ENCODE data around the gene ACTL10.

The ACTL10 gene

GRCh38 chr20:33689493-33689892 lies 22.8 kb downstream of the ACTL10 start:
- no peak for TF ChIP-seq CTCF (IDR thresholded peaks at IDR 0.05; ENCODE audit: low read depth, low read length, missing control alignments)
- no peak for DNase-seq (ENCODE audit: low read depth)
- H3K4me3 ChIP-seq (ENCODE audit: low read depth, low read length) = no peak overlapping the region
- in situ Hi-C loops (cut with HindIII; ENCODE audit: low sequenced_read_pairs) = loop anchor here (5.0 kb wide), 1 partner anchor 98 kb away; no protein-coding TSS in a partner anchor

- no peak for DNase-seq (ENCODE audit: low read depth)
- no peak for TF ChIP-seq CTCF (IDR thresholded peaks at IDR 0.05; ENCODE audit: low read depth, low read length, missing control alignments)
- H3K4me3 ChIP-seq (ENCODE audit: low read depth, low read length) = no peak overlapping the region
- in situ Hi-C loops (cut with HindIII; ENCODE audit: low sequenced_read_pairs) = loop anchor here (5.0 kb wide), 1 partner anchor 97 kb away; no protein-coding TSS in a partner anchor
Observed at GRCh38 chr20:33689973-33690372, 23.2 kb downstream of the ACTL10 start.

- H3K4me3 ChIP-seq (ENCODE audit: low read depth, low read length) = no peak overlapping the region
- no peak for DNase-seq (ENCODE audit: low read depth)
- in situ Hi-C loops (cut with HindIII; ENCODE audit: low sequenced_read_pairs) = no loop called here
- no peak for TF ChIP-seq CTCF (IDR thresholded peaks at IDR 0.05; ENCODE audit: low read depth, low read length, missing control alignments)
Observed at GRCh38 chr20:33693289-33693688, 26.5 kb downstream of the ACTL10 start.

- no peak for DNase-seq (ENCODE audit: low read depth)
- H3K4me3 ChIP-seq (ENCODE audit: low read depth, low read length) = no peak overlapping the region
- in situ Hi-C loops (cut with HindIII; ENCODE audit: low sequenced_read_pairs) = no loop called here
- TF ChIP-seq CTCF (IDR thresholded peaks at IDR 0.05; ENCODE audit: low read depth, low read length, missing control alignments) = no peak
Observed at GRCh38 chr20:33693741-33694638, 27.2 kb downstream of the ACTL10 start.

- in situ Hi-C loops (cut with HindIII; ENCODE audit: low sequenced_read_pairs) = no loop called here
- H3K4me3 ChIP-seq (ENCODE audit: low read depth, low read length) = no peak overlapping the region
- no peak for TF ChIP-seq CTCF (IDR thresholded peaks at IDR 0.05; ENCODE audit: low read depth, low read length, missing control alignments)
- DNase-seq (ENCODE audit: low read depth) = no peak
Observed at GRCh38 chr20:33694639-33695012, 27.9 kb downstream of the ACTL10 start.

GRCh38 chr20:33696448-33696847 lies 29.7 kb downstream of the ACTL10 start:
- in situ Hi-C loops (cut with HindIII; ENCODE audit: low sequenced_read_pairs) = no loop called here
- TF ChIP-seq CTCF (IDR thresholded peaks at IDR 0.05; ENCODE audit: low read depth, low read length, missing control alignments) = no peak
- no peak for DNase-seq (ENCODE audit: low read depth)
- no peak overlapping the region for H3K4me3 ChIP-seq (ENCODE audit: low read depth, low read length)

Measured in astrocyte of the cerebellum (primary cell).